Measurements from ENCODE around the gene MSMO1.

Gene MSMO1

DNA sequence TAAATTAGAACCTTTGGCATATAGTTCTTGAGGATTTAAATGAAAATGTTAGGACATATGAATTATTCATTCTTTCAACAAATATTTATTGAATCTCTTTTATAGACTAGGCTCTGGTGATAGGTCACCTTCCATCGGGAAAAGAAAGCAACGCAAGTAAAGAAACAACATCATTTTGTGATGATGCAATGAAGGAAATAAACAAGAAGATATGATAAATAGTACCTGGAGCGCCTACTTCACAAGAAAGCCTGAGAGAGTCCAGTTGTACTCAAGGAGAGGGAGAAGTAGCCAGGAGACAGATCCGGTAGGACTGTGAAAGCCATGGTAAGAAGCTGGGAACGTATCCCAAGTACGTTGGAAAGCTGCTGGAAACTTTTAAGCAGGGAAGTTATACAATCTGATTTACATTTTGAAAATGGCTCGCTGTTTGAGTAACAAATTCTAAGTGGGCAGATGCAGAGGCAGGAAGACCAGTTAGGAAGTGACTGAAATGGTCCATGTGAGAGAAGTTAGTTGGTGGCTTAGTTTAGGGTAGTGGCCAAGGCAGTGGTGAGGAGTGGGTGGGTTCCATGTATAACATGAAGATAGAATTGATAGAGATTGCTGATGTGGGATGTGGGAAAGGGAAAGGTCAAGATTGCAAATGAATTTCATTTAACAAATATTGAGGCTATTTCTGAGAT is 33.7 kb downstream of the MSMO1 start:
- no peak for DNase-seq

DNA sequence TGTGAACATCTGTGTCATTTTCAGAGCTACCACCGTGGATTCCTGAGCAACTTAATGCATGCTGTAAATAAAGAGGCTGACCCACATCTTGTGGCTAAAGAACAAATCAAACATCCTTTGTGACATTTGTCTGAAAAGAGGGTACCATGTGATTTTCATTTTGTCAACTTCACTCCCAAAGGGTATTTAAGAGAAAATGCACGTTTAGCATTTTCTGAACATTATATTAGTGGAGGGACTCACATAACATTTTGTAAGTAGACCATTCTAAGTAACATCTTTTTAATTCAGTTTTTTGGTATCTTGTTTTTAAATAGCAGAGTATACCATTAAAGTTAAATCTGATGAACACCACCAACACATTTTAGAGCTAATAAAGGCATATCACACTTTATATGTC is 34.3 kb downstream of the MSMO1 start:
- no peak for DNase-seq

DNA sequence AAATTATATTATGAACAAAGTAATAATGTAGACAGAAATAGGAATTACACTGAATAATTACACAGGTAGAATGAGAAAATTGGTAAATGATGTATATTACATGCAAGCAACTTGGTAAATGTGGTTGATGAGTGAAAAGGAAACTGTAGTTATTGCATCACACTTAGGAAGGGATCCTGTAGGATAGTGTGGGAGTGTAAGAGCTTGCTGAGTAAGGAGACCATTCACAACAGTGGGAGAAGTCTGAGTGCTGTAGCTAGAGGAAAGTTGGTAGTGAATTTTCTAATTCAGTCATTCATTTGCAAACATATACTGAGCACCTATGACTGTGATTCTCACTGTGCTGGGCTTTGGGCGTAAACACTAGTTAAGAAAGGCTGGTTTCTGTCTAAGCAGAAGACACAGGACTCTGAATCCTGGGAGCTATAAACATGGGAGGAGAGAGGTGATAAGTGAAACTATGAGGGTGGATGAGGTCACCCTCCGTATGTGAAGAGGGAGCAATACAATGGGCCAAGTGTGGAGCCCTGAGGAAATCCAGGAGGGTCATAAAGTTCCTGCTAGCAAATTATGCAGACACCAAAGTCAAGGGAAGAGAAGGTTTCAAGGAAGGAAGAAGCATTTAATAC is 37.1 kb downstream of the MSMO1 start:
- DNase-seq: no peak

DNA sequence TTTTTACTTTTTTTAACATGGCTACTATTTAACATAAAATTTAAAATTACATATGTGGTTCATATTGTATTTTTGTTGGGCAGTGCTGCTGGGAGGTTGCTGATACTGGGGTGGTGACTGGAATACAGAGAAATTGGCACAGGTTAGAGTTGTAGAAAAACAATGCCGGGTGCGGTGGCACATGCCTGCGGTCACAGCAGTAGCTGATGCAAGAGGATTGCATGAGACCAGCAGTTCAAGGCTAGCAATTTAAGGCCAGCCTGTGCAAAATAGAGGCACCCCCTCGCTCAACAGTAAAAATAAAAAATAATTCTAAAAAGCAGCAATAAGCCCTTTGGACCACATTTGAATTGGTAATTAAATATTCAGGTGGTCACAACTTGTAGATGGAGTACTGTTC is 39.6 kb downstream of the MSMO1 start:
- DNase-seq: no peak

DNA sequence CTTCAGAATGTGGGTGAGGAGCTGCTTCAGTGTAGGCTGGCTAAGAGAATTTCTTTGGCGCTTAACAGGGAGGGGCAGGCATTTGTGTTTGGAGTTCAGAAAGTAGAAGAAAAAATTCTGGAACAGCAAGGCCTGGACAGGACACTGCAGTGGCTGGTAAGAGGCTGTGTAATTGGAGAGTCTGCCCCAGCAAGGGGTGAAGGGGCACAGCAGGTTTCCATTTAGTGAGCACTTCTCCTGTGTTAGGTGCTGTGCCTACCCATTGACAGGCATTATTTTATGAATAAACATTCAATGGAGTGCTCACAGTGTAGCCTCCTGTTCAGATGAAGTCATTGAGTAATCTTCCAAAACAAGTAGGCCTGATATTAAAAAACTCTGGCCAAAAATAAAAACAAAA is 40.6 kb downstream of the MSMO1 start:
- DNase-seq: no peak

DNA sequence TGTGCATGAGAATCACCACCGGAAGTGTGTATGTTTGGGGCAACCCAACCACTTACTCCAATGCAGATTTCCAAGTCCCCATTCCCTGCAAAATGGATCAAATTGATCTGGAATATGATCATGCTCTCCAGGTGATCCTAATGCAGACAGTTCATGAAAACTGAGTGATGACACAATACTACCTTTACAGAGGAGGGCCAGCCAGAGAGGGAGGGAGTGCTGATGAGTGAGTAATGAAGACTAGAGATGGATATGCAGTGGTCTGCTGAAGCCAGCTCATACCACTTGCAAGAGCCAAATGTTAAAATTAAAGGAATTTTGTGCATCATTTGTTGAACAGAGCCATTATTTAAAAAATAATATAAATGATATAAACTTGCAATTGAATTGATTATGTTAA is 41.1 kb downstream of the MSMO1 start:
- DNase-seq: no peak

DNA sequence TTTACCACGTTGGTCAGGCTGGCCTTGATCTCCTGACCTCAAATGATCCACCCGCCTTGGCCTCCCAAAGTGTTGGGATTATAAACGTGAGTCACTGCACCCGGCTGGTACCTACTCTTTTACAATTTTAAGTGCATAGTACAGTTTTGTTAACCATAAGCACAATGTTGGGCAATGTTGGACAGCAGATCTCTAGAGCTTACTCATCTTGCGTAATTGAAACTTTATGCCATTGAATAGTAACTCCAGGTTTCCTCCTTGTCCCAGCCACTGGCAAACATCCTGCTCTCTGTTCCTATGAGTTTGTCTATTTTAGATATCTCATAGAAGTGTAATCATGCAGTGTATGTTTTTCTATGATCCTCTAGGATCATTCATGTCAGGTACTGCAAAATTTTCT is 42.1 kb downstream of the MSMO1 start:
- DNase-seq: no peak

DNA sequence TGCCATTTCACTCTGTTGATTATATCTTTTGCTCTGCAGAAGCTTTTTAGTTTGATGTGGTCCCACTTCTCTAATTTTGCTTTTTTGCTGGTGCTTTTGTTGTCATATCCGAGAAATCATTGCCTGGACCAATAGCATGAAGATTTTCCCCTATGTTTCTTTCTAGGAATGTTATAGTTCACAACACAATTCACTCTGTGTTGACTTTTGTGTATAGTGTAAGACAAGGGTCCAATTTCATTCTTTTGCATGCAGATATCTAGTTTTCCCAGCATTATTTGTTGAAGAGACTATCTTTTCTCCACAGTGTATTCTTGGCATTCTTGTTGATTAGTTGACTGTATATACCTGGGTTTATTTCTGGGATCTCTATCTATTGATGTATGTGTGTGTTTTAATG is 43.1 kb downstream of the MSMO1 start:
- DNase-seq: no peak

DNA sequence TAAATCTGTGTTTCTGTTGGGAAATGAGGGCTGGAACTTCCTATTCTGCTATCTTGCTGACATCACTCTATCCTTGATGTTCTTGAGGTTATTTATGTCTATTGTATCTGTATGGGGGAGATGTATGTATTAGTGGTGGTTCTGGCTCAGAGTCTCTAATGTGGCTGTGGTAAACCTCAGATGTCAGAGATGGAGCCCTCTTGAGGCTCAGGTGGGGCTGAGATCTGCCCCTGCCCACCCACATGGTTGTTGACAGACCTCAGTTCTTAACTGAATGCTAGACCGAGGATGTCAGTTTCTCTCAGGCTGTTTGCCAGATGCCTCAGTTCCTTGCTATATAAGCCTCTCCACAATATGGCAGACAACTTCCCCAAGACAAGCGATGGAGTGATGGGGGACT is 48.0 kb downstream of the MSMO1 start:
- no peak for DNase-seq

DNA sequence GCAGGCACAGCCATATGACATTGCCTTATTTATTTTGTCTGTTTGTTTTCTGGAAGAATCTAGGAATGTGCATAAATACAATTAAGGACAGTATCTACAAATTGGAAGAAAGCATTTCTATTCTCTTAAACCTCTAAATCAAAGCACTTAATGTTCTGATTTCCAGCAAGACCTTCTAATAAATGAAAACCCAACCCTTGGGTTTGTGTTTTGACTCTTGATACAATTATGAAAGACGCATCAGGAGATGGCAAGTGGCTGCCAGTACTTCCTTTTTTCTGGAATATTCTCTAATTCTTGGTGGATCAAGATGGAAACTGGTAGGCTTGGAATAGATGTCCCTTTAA is 50.9 kb downstream of the MSMO1 start:
- no peak for DNase-seq

DNA sequence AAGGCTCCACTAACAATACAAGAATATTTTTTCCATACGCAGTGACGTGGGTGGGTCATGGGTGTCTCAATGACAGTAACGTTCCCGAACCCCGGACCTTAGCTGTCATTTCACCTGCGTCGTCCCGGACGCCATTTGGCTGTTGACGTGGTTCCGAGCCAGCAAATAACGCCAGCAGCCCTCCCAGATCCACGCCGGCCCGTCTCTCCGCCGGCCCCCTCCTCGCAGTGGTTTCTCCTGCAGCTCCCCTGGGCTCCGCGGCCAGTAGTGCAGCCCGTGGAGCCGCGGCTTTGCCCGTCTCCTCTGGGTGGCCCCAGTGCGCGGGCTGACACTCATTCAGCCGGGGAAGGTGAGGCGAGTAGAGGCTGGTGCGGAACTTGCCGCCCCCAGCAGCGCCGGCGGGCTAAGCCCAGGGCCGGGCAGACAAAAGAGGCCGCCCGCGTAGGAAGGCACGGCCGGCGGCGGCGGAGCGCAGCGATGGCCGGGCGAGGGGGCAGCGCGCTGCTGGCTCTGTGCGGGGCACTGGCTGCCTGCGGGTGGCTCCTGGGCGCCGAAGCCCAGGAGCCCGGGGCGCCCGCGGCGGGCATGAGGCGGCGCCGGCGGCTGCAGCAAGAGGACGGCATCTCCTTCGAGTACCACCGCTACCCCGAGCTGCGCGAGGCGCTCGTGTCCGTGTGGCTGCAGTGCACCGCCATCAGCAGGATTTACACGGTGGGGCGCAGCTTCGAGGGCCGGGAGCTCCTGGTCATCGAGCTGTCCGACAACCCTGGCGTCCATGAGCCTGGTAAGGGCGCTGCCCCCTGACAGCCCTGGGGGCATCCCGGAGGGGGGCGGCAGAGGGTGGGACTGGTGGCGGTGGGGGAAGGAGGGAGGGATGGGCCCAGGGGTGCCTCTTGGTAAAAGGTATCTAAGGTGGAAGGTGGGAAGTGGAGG is 51.5 kb downstream of the MSMO1 start, which contains the start of gene CPE:
CPE (plus strand) TSS at position 264 of the 933 bp plus-strand sequence; CDS start at position 478, 214 bp downstream.
- DNase-seq: peak; percentile 7

DNA sequence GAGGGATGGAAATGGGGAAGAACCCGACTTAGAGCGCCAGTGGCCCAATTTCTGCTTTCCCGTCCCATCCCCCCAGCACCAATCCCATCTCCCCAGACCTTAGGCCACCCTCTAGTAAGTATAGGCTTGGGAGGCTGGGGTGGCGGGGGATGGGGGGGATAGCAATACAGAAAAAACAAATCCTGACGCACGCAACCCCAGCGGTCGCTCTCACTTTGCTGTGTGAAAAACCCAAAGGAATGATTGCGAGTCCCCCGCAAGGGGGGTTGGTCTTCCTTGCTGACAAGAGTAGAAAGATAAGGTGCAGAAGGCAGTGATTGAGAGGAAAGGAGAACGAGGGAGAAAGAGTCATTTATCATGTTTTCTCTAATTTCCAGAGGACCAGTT is 52.2 kb downstream of the MSMO1 start:
- no peak for DNase-seq

DNA sequence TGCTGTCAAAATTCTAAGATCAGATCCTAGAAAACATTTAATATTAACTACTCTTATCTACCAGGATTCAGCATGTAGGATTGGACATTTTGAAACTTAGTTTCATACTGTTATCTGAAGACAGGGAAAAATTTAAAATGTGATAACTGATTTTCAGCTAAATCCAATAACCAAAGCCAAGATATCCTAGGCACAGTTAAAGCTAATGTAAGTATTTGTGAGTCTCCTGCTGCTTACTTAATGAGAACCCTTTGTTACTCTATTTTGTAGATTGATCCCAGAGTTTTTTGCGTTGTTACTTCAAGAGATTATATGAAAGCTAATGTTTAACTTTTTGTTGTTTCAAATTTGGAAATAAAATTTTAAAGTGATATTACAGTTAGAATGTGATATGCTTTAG is 53.3 kb downstream of the MSMO1 start:
- no peak for DNase-seq

DNA sequence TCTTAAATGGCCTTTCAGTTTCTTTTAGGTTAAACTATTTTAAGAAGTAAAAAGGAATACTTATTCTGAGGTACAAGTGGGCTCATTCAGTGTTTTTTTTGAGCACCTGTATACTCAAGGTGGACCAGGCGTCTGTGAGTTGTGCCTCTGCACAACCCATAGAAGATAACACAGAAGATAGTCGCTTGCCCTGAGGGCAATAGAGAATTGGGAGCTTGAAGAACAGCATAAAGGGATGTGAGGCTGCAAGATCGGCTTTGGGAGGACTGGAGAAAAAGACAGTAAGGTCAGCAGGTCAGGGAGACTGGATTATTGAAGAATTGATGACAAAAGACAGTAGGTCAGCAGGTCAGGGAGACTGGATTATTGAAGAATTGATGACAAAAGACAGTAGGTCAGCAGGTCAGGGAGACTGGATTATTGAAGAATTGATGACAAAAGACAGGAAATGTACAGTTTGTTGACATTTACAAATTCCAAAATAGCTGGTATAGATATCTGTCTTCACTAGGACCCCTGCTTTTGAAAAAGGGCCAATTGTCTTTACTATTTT is 54.4 kb downstream of the MSMO1 start:
- no peak for DNase-seq

DNA sequence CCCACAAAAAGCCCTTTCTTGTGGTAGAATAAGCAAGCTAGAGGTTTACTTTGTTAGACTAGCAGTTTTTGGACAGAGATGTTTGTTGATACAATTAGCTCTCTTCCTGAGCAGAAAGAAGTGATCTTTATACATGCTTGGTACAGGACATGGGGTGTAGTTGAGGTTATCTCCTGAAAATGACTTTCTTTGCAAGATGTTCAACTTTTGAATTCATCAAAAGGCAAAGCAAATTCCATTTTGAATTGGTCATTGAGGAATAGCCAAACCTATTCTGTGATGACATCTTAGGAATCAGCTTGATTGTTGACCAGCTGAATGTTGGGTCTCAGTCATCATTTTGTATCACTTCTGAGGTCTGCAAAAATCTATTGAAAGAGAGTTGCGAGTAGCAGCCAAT is 55.2 kb downstream of the MSMO1 start:
- DNase-seq: no peak

DNA sequence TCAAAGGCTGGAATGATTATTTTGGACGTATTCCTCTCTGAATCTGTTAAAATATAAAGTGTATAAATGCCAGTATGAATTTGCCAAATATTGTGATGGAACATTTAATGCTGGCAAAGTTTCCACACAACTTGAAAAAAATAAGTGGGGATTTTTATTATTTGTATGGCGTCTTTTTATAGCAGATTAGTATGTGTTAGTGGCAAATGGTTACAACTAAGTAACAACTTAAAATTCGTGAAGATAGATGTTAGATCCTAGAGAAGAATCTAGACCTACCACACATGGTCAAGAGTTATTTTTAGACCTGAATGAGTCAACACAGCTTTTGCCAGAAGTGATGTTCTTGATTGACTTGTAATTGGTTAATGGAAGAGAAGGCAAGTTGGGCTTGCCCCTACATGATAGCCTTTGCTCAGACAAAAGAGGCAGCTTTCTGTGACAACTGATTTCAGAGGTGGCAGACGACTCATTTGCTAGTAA is 56.2 kb downstream of the MSMO1 start:
- DNase-seq: no peak

DNA sequence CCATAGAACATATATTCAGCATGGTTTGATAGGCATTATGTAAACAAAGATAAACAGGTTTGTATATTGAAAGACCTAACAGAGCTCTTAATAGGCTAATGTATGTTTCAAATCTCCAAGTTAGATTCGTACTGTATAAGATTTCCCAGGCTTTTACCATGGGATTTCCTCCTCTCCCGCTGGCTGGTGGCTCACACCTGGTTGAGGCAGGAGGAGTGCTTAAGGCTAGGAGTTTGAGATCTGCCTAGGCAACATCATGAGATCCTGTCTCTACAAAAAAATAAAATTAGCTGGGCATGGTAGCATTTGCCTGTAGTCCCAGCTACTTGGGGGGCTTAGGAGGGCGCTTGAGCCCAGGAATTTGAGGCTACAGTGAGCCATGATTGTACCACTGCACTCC is 56.7 kb downstream of the MSMO1 start:
- DNase-seq: no peak

DNA sequence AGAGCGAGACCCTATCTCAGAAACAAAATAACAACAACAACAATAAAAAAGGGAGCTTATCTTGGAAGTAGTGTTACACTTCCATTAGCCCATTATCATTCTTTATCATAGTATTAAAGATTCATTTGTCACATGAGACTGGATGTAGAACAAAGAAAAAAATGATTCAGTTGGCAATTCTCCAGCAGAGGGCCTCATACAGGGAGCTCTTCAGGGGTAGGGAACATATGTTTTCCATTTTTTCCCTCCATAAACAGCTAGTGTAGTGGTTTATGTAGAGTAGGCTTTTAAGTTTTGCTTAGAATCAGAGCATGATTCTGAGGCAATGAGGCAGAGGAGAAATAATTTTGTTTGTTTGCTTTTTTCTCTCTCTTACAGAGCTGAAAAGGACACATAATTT is 57.1 kb downstream of the MSMO1 start:
- DNase-seq: no peak

DNA sequence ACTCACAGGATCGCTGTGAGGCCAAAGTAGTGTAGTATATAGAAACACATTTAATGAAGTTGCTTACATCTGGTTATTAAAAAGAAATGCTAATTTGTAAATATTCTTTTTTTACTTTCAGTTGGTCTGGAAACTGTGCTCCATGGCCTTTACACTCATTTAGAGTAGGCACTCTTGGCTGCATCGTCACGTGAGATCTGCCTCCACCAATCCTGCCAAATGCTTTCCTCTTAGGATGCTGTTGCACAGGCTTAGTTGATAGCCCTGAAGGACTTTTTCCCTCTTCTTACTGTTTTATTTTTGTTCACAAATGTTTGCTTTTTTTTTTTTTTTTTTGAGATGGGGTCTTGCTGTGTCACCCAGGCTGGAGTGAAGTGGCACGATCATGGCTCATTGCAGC is 57.7 kb downstream of the MSMO1 start:
- no peak for DNase-seq

DNA sequence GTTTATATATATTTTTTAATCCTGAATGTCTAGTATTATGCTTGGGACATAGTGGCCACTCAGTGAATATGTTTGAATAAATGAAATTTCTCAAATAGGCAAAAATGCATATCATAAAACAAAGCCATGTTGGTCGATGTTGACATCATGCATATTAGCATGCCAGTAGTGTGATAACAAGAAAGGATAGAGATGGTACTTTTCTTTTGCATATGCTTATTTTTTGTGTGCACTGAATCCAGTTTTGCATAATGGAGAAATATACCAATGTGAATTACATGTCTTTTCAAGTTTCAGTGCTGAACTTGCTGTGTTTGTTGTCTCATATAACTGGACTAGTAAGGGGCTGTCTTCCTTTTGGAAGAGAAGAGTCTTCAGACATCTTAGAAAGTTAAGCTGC is 58.9 kb downstream of the MSMO1 start:
- DNase-seq: no peak

DNA sequence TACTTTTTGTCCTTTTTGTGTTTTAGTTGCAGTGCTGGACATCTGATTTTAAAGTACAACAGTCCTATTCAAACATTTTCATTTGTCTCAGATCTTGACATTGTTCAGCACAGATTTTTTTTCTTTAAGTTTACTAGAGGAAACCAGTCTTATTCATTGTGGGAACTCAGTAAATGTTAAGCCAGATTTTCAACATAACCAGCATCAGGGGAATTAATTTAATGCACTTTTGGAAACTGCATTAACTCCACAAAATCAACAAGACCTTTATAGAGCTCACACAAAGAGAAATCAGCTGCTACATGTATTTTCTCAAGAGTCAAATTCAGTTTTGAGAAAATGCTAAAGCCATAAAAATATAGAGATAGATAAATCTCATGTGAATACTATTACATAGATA is 61.3 kb downstream of the MSMO1 start:
- no peak for DNase-seq

Measured in central memory CD4-positive, alpha-beta T cell (primary cell).